GM10248 (cell line): Measurements from ENCODE around the gene IL32.
"Not testable (repeated sequence)": the region's sequence is repeated elsewhere in the genome, so short reads cannot be mapped to it uniquely, and the experiment has no call there.

Experiments used
- CTCF ChIA-PET: fragments of 300-600 bp; sonication (Branson Sonifier 250); formaldehyde crosslinking; extraction: SDS; loops from one replicate; lab custom pipeline; 2021; ENCODE audit warnings: antibody characterized with exemption; lab: Yijun Ruan, JAX
- POLR2A ChIA-PET: fragments of 350-650 bp; sonication (Branson Sonifier 250); formaldehyde crosslinking; extraction: SDS; loops from one replicate; lab custom pipeline; 2020; ENCODE audit warnings: antibody characterized with exemption; lab: Yijun Ruan, JAX
- DNase-seq: peaks from one replicate; pipeline ENCODE4 v3.0.0; 2012; ENCODE audit errors: extremely low spot score
- CTCF ChIP-seq: IDR thresholded peaks from 2 replicates; pipeline ENCODE4 v1.5.1; 2012; ENCODE audit warnings: mild to moderate bottlenecking, low read depth; ENCODE audit errors: extremely low read depth, missing control alignments, control extremely low read depth

The IL32 gene

GRCh38 chr16:3051009-3051408 is 14.4 kb upstream of the IL32 start:
- no peak for DNase-seq

DNA sequence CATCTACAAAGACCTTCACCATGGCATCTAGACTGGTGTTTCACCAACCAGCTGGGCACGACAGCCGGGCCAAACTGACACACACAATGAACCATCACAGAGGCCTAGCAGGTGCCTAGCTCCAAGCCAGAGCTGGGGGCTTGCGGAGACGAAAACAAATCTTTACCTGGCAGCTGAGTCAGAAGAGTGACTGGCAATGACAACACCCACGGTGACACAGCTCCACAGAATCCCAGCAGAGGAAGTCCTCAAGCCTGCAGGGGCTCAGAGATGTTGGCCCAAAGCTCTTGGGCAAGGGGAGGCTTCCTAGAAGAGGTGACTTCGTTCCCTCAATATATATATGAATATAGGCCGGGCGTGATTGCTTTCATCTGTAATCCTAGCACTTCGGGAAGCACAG is 13.9 kb upstream of the IL32 start:
- CTCF ChIA-PET: interaction anchor here (1.2 to 5.4 kb wide), 3 partner anchors 19 to 78 kb away, joined by 4 to 48 read pairs (median 7); no protein-coding TSS in a partner anchor
- DNase-seq: no peak
- no peak for TF ChIP-seq CTCF
- POLR2A ChIA-PET: interaction anchor here (0.7 to 1.2 kb wide), 2 partner anchors 23 to 29 kb away, joined by 3 read pairs; no protein-coding TSS in a partner anchor

More at GRCh38 chr16:3051009-3051408, 14.4 kb upstream of the IL32 start:
- no peak for TF ChIP-seq CTCF
- POLR2A ChIA-PET: interaction anchor here (1.2 kb wide), 1 partner anchor 24 kb away, joined by 3 read pairs; no protein-coding TSS in a partner anchor
- CTCF ChIA-PET: interaction anchor here (1.2 to 5.4 kb wide), 4 partner anchors 7 to 78 kb away, joined by 4 to 48 read pairs (median 16); no protein-coding TSS in a partner anchor

DNA sequence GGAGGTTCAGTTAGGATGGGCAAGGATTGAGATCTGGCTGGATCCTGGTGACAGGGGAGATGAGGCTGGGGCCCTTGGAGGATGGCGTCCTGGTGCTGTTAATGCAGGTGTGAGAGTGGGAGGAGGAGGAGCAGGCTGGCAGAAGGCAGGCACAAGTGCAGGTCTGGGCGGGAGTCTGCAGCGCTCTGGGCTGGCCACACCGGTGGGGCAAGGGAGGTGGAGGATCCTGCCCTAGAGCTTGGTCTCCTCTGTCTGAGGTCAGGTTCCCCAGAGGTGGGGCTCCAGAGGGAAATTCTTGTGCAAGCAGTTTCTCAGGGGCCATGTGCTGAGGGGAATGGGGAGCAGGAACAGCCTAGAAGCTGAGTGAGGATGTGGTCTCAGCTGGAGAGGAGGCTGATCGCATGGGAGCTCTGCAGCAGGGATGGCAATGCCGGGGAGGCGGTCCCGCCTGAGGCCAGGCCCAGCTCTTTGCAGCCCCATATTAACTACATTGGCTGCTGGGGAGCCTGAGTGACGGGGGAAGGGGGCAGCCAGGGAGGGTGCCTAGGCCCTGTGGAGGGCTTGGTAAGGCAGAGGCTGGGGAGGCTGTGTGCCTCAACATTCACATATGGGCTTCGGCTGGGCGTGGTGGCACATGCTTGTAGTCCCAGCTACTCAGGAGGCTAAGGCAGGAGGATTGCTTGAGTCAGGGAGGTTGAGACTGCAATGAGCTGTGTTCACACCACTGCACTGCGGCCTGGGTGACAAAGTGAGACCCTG is 12.7 kb upstream of the IL32 start:
- POLR2A ChIA-PET, CTCF ChIA-PET, DNase-seq: not testable (repeated sequence)

DNA sequence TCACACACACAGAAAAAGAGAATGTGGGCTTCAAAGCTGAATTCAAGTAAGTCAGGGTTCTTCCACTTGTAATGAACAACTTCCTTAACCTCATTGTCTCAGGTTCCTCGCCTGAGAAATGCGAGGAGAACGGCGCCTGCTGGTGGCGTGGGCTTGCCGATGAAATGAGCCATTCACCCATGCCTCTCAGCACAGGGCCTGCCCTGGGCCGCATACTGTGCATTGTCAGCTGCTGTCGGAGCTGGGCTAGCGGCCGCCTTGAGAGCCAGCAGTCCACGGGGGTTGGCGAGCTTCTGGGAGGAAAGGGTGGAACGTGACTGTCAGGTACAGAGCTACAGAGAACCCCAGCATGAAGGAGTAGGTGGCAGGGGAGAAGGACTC is 12.1 kb upstream of the IL32 start:
- CTCF ChIA-PET, DNase-seq, POLR2A ChIA-PET: not testable (repeated sequence)

- ChIA-PET CTCF (interaction anchor here (0.6 to 2.7 kb wide), 4 partner anchors 21 to 631 kb away, joined by 3 to 9 read pairs (median 6); no protein-coding TSS in a partner anchor), POLR2A (no interaction called here)
- TF ChIP-seq CTCF: no peak
- DNase-seq: no peak
Observed at GRCh38 chr16:3054965-3055733, 10.3 kb upstream of the IL32 start.

GRCh38 chr16:3055734-3056115 is 9.7 kb upstream of the IL32 start:
- CTCF ChIA-PET: interaction anchor here (0.9 to 2.7 kb wide), 3 partner anchors 20 to 74 kb away, joined by 3 to 9 read pairs (median 9); no protein-coding TSS in a partner anchor
- DNase-seq, POLR2A ChIA-PET: not testable (repeated sequence)

- no peak for TF ChIP-seq CTCF
- POLR2A ChIA-PET: no interaction called here
- CTCF ChIA-PET: interaction anchor here (0.9 to 2.7 kb wide), 3 partner anchors 19 to 73 kb away, joined by 3 to 9 read pairs (median 9); no protein-coding TSS in a partner anchor
- no peak for DNase-seq
Observed at GRCh38 chr16:3056336-3057180, 8.9 kb upstream of the IL32 start.
